NT2/D1 (cell line): ENCODE data around the gene WNT4.

Experiments
- SUZ12 ChIP-seq: IDR thresholded peaks from 2 replicates; pipeline ENCODE4 v1.6.1; 2011; ENCODE audit not compliant: insufficient read length, insufficient read depth; ENCODE audit errors: extremely low read depth
- YY1 ChIP-seq: IDR thresholded peaks from 2 replicates; pipeline ENCODE4 v1.6.1; 2011; ENCODE audit not compliant: insufficient read length, insufficient read depth
- ZNF274 ChIP-seq: IDR thresholded peaks from 2 replicates; pipeline ENCODE4 v1.6.1; 2011; ENCODE audit warnings: mild to moderate bottlenecking, low read depth, low read length

GRCh38 chr1:22090867-22091266 lies 52.0 kb downstream of the WNT4 start:
- no peak for TF ChIP-seq ZNF274
- TF ChIP-seq SUZ12 = no peak
- TF ChIP-seq YY1 = no peak
